Suprapubic skin (tissue), 4 donors: ENCODE results near the gene CKAP2.
"Not testable (repeated sequence)": the region's sequence is repeated elsewhere in the genome, so short reads cannot be mapped to it uniquely, and the experiment has no call there.

Experiments used
- CTCF ChIP-seq, 2 donors: fragments of 200-600 bp in 1 of 2; fragments of 450-650 bp in 1 of 2; sonication (generic) in 1 of 2; IDR thresholded peaks; one replicate each; pipeline ENCODE4 v1.5.1; 2016 to 2019; ENCODE audit warnings: antibody characterized with exemption in 2 of 2, mild to moderate bottlenecking in 1 of 2, moderate library complexity in 1 of 2
- EP300 ChIP-seq: sonication (generic); formaldehyde crosslinking; IDR thresholded peaks from one replicate; pipeline ENCODE4 v1.6.1; 2017; ENCODE audit warnings: antibody characterized with exemption
- POLR2A ChIP-seq, 2 donors: fragments of 450-650 bp; IDR thresholded peaks; one replicate each; pipeline ENCODE4 v1.6.1; 2017; ENCODE audit warnings: antibody characterized with exemption in 2 of 2, mild to moderate bottlenecking in 2 of 2, moderate library complexity in 2 of 2
- POLR2AphosphoS5 ChIP-seq, 3 donors: sonication (generic); formaldehyde crosslinking; IDR thresholded peaks; one replicate each; pipeline ENCODE4 v1.6.1; 2017; ENCODE audit warnings: antibody characterized with exemption in 3 of 3

DNA sequence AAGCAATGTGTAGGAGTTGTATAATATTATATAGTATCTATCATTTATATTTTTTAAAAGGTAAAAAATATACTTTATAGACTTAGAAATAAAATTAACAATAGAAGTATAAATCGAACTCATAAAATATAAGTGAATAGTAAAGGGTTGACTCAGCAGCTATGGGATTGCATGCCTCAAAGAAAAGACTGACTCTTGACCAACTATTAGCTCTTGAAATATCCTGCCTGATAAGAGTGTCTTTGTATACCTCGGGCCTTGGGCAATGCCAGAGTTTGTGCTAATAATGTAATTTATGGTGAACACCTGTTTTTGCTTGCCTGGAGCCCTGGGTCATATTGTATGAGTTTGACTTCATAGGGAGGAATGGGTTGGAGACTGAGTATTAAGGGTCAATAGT lies 31.8 kb downstream of the CKAP2 start:
- TF ChIP-seq POLR2A (IDR thresholded peaks at IDR 0.05); CTCF (IDR thresholded peaks at IDR 0.05); EP300; POLR2AphosphoS5 (IDR thresholded peaks at IDR 0.05): not testable (repeated sequence)
